Smooth muscle cell (in vitro differentiated cells): ENCODE measurements around the gene EHD2. TPM values are rescaled to one million over a fixed set of nuclear protein-coding genes. Genes with fewer than 3 reads are reported as not detected.
A peak's percentile ranks its signal among the peaks of the same experiment; 100 is the strongest.
"Not testable (repeated sequence)": the region's sequence is repeated elsewhere in the genome, so short reads cannot be mapped to it uniquely, and the experiment has no call there.

ENCODE experiments used
- DNase-seq: peaks from one replicate; lab custom pipeline; 2025; ENCODE audit not compliant: unreplicated experiment; lab: John Stamatoyannopoulos, UW
- H2AFZ ChIP-seq: fragments of 200-600 bp; sonication (generic); 2 replicates; pipeline ENCODE4 v1.6.0; 2016; ENCODE audit warnings: antibody characterized with exemption, low read depth, mild to moderate bottlenecking
- H3F3A ChIP-seq: fragments of 200-600 bp; sonication (generic); 2 replicates; pipeline ENCODE4 v1.6.0; 2017; ENCODE audit warnings: antibody characterized with exemption, low read depth
- H3K27ac ChIP-seq: fragments of 200-600 bp; sonication (generic); 2 replicates; pipeline ENCODE4 v1.5.1; 2016; ENCODE audit warnings: low read depth, mild to moderate bottlenecking
- H3K27me3 ChIP-seq: fragments of 200-600 bp; sonication (generic); 2 replicates; pipeline ENCODE4 v1.6.1; 2016; ENCODE audit warnings: low read depth, mild to moderate bottlenecking
- H3K36me3 ChIP-seq: fragments of 200-600 bp; sonication (generic); 2 replicates; pipeline ENCODE4 v1.5.1; 2016; ENCODE audit warnings: low read depth
- H3K4me1 ChIP-seq: fragments of 200-600 bp; sonication (generic); 2 replicates; pipeline ENCODE4 v1.5.1; 2016; ENCODE audit warnings: low read depth
- H3K4me2 ChIP-seq: fragments of 200-600 bp; sonication (generic); 2 replicates; pipeline ENCODE4 v1.6.0; 2016; ENCODE audit warnings: mild to moderate bottlenecking
- H3K4me3 ChIP-seq: fragments of 200-600 bp; sonication (generic); 2 replicates; pipeline ENCODE4 v1.5.1; 2016; ENCODE audit warnings: mild to moderate bottlenecking
- H3K79me2 ChIP-seq: fragments of 200-600 bp; sonication (generic); 2 replicates; pipeline ENCODE4 v1.6.0; 2016; ENCODE audit warnings: low read depth, mild to moderate bottlenecking
- H3K9ac ChIP-seq: fragments of 200-600 bp; sonication (generic); 2 replicates; pipeline ENCODE4 v1.6.0; 2016; ENCODE audit warnings: low read depth
- H3K9me3 ChIP-seq: fragments of 200-600 bp; sonication (generic); replicated peaks from 2 replicates; pipeline ENCODE4 v1.5.1; 2016; ENCODE audit warnings: low read depth
- H4K20me1 ChIP-seq: fragments of 200-600 bp; sonication (generic); 2 replicates; pipeline ENCODE4 v1.6.0; 2016; ENCODE audit warnings: low read depth
- WGBS: methylation state at CpG from one replicate; pipeline ENCODE4 v1.1.7; 2016; ENCODE audit warnings: low lambda C conversion rate; 5-methylcytosine and 5-hydroxymethylcytosine counted together
- polyA plus RNA-seq: library from polyadenylated mRNA; unstranded; fragments of >200 nt; fragmentation: Nextera tagmentation; extraction: Ambion mirVana; gene quantifications from 2 replicates; pipeline ENCODE4 v1.2.1, GENCODE V29; 2016
- total RNA-seq: library from RNA; depleted of rRNA; stranded (reverse); fragments of >200 nt; gene quantifications from 2 replicates; pipeline ENCODE4 v1.2.3, GENCODE V29; 2014
- TF ChIP-seq, protein P1 (sequence below): fragments of 200-600 bp; sonication (generic); IDR thresholded peaks from 2 replicates; pipeline ENCODE4 v1.5.1; 2017; ENCODE audit warnings: borderline replicate concordance, mild to moderate bottlenecking, antibody characterized with exemption; ENCODE audit not compliant: insufficient read depth, poor library complexity, severe bottlenecking

EHD2 gene
- total and polyA plus RNA-seq, 2 experiments from 2014 or later = 65.6 to 200 TPM

GRCh38 chr19:47769534-47769933, 56.3 kb downstream of the EHD2 start:
- WGBS = 83% methylated on average over 3 of the region's 3 CpGs
- no peaks in the 10 kb centered on the region for H3K9me3 ChIP-seq
- H3K36me3 ChIP-seq = no peaks in the 10 kb centered on the region
- H3K27ac ChIP-seq = no peak overlapping the region
- no peak overlapping the region for H3K4me3 ChIP-seq
- no peak overlapping the region for H3K4me2 ChIP-seq
- no peaks in the 10 kb centered on the region for H3K27me3 ChIP-seq
- TF ChIP-seq, protein P1, sequence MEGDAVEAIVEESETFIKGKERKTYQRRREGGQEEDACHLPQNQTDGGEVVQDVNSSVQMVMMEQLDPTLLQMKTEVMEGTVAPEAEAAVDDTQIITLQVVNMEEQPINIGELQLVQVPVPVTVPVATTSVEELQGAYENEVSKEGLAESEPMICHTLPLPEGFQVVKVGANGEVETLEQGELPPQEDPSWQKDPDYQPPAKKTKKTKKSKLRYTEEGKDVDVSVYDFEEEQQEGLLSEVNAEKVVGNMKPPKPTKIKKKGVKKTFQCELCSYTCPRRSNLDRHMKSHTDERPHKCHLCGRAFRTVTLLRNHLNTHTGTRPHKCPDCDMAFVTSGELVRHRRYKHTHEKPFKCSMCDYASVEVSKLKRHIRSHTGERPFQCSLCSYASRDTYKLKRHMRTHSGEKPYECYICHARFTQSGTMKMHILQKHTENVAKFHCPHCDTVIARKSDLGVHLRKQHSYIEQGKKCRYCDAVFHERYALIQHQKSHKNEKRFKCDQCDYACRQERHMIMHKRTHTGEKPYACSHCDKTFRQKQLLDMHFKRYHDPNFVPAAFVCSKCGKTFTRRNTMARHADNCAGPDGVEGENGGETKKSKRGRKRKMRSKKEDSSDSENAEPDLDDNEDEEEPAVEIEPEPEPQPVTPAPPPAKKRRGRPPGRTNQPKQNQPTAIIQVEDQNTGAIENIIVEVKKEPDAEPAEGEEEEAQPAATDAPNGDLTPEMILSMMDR = no peak
- no peaks in the 10 kb centered on the region for H4K20me1 ChIP-seq
- H2AFZ ChIP-seq = no peak overlapping the region
- DNase-seq = no peak
- peaks cover 5% of the 10 kb centered on the region for H3F3A ChIP-seq
- H3K9ac ChIP-seq = no peak overlapping the region
- H3K79me2 ChIP-seq = no peaks in the 10 kb centered on the region
- H3K4me1 ChIP-seq = peaks cover 6% of the 10 kb centered on the region

GRCh38 chr19:47771291-47771690, 58.1 kb downstream of the EHD2 start:
- H3K79me2 ChIP-seq, H3K27ac ChIP-seq, H3K4me3 ChIP-seq, H3K9me3 ChIP-seq, H3K9ac ChIP-seq, H3K27me3 ChIP-seq, H3K36me3 ChIP-seq, H3F3A ChIP-seq, H3K4me2 ChIP-seq, H2AFZ ChIP-seq, H4K20me1 ChIP-seq, H3K4me1 ChIP-seq, DNase-seq: not testable (repeated sequence)
- WGBS = 91% methylated on average over 6 of the region's 6 CpGs

DNA sequence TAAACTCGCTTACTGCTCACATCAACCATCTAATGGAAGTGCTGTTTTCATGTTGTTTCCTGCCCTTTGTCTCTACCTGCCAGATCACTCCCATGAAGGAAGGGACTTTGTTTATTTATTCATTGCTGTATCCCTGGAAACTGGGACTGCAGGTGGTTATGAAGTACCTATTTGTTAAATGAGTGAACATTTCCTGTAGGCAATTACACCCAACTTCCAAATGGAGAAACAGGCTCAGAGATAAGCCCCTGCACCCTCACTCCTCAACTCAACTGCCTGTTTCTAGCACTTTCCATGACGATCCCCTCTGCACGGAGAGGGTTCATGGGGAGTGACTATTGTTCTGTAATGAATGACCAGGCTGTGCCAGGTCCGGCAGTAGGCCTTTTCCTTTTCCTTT, 63.3 kb downstream of the EHD2 start:
- TF ChIP-seq, protein P1 = no peak
- no peak for DNase-seq
- H3K27ac ChIP-seq = peak overlapping the region; percentile 11

GRCh38 chr19:47777245-47778048, 64.2 kb downstream of the EHD2 start:
- Histone ChIP-seq H3K9ac (peak overlapping the region; percentile 99), H3K79me2 (peaks cover 31% of the 10 kb centered on the region), H3K4me1 (peaks cover 15% of the 10 kb centered on the region), H3K4me2 (peak overlapping the region; percentile 91), H3K27ac (peak overlapping the region; percentile 95), H4K20me1 (peaks cover 30% of the 10 kb centered on the region), H3K4me3 (peak overlapping the region; percentile 74)
- H3K36me3 ChIP-seq, H3K9me3 ChIP-seq, H2AFZ ChIP-seq, DNase-seq, H3F3A ChIP-seq, H3K27me3 ChIP-seq: not testable (repeated sequence)
- WGBS = 82% methylated on average over 23 of the region's 23 CpGs

More for the DNA sequence above, 63.3 kb downstream of the EHD2 start:
- H3K36me3 ChIP-seq = no peaks in the 10 kb centered on the region
- no peak overlapping the region for H3K4me3 ChIP-seq
- no peak overlapping the region for H3K4me2 ChIP-seq
- 88% methylated on average over 4 of the region's 4 CpGs for WGBS
- H3K27me3 ChIP-seq = no peaks in the 10 kb centered on the region
- peaks cover under 1% of the 10 kb centered on the region for H3F3A ChIP-seq
- H4K20me1 ChIP-seq = peaks cover 21% of the 10 kb centered on the region
- H3K9ac ChIP-seq = no peak overlapping the region
- no peaks in the 10 kb centered on the region for H3K9me3 ChIP-seq
- H3K4me1 ChIP-seq = peaks cover 15% of the 10 kb centered on the region
- no peak overlapping the region for H2AFZ ChIP-seq
- peaks cover 31% of the 10 kb centered on the region for H3K79me2 ChIP-seq
